NCI-H1436 treated with DMSO at 0.1 percent for 48 hours (cell line): ENCODE measurements around the gene TBC1D9.
"Not testable (repeated sequence)": the region's sequence is repeated elsewhere in the genome, so short reads cannot be mapped to it uniquely, and the experiment has no call there.

Experiments
- DNase-seq: peaks from one replicate; lab custom pipeline; 2025; lab: John Stamatoyannopoulos, UW

The TBC1D9 gene

DNA sequence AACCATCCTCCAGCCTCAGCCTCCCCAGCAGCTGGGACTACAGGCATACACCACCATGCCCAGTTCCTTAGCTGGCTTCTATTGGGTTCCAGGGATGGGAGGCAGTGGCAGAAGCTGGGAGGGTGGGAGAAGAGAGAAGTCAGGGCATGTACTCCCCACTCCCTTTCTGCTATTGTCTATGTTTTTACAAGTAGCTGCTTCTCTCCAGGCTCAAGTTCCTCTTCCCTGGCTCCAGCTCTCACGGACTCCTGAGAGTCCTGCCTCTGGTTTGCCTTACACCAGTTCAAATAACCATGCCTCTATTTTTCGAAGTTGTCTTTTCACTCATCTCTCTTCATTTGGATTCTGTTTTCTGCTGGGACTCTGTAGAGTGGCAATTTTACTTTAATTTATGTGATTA is 2.9 kb downstream of the TBC1D9 start:
- DNase-seq: no peak

- no peak for DNase-seq
These were observed 3.7 kb downstream of the TBC1D9 start for GRCh38 chr4:140752291-140753068.

DNA sequence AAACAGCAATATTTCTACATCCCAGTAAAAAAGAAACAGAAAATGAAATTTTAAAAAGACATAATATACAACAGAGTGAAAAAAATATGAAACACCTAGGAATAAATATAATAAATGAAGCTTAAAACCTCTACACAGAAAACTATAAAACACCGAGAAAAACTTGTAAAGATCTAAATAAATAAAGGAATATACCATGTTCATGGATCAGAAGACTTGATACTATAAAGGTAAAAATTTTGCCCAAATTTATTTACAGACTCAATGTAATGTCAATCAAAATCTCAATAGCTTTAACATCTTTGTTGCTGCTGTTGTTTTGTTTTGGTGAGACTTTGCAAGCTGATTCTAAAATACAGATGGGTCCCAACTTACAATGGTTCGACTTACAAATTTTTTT is 5.7 kb downstream of the TBC1D9 start:
- no peak for DNase-seq

DNA sequence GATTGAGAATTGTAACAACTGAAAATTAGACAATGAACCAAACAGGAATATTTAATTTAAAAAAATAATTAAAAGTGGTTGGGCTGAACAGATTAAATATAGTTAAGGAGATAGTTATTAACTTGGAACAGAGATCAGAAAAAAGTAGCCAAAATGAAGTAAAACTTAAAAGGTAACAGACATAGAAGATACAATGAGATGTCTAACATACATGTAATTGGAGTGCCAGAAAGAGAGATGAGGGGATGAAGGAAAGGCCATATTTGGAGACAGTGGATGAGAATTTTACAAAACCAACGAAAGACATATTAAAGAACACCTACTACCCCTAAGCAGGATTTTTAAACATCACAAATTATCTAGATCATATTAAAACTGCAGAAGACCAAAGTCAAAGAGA is 8.0 kb downstream of the TBC1D9 start:
- DNase-seq: no peak

DNA sequence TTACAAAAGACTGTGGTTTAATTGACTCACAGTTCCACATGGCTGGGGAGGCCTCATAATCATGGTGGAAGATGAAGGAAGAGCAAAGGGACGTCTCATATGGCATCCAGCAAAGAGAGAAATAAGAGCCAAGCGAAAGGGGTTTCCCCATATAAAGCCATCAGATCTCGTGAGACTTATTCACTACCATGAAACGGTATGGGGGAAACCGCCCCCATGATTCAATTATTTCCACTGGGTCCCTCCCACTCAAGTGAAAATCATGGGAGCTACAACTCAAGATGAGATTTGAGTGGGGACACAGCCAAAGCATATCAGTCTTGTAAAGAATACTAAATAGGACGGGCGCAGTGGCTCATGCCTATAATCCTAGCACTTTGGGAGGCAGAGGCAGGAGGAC is 9.6 kb downstream of the TBC1D9 start:
- DNase-seq: not testable (repeated sequence)

DNA sequence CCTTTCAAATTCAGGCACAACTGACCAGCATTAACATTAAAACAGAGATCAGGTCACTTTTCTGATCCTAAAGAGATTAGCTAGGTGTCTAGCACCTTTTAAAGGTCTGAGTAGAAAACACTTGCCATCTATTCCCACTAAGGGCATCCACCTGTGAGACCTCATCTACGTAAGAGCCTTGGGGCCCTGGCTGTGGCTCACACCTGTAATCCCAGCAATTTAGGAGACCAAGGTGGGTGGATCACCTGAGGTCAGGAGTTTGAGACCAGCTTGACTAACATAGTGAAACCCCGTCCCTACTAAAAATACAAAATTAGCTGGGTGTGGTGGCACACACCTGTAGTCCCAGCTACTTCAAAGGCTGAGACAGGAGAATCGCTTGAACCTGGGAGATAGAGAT is 11.8 kb downstream of the TBC1D9 start:
- DNase-seq: no peak

DNA sequence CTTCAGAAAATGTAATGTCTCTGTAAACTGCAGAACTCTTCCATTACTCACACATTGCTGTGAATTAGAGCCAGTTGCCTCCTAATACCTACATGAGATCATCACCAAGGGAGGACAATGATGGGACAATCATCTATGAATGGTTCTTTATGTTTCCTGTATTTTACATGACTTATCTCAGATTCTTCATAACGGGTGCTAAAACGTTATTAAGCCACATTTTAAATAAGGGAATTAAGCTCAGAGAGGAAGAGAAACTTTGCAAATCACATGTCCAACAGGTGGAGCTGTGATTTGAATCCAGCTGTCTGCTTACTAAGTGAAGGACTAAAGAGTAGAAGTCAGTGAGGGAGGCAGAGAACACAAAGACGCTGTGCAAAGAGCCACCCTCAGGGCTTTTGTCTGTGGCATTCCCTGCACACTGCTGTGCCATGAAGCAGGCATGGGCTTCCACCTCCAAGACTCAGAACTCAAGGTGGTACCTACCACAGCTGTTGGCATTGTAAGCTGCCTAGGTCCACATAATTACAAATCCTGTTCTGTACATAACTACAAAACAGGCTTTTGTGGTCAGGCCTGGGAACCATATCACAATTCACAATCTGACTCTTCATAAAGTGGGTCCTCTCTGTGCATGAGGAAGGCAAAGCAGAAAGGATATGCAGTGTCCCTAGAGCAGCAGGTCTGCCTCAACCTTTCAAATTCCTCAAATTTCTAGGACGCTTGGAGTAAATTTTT is 12.8 kb downstream of the TBC1D9 start:
- DNase-seq: no peak

DNA sequence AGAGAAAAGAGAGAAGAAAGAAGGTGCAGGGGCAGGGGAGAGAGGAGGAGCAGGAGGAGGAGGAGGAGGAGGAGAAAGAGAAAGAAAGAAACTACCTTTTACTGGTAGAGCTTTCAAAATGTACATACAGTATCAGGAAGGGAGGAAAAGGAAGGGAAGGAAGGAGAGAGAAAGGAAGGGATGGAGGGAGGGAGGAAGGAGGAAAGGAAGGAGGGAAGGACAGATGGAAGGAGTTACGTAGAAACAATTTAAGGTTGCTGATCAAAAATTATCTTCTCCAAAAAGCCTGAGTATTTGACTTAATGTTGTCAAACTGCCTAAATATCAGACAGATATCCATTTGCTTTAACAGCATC is 13.4 kb downstream of the TBC1D9 start:
- DNase-seq: no peak

DNA sequence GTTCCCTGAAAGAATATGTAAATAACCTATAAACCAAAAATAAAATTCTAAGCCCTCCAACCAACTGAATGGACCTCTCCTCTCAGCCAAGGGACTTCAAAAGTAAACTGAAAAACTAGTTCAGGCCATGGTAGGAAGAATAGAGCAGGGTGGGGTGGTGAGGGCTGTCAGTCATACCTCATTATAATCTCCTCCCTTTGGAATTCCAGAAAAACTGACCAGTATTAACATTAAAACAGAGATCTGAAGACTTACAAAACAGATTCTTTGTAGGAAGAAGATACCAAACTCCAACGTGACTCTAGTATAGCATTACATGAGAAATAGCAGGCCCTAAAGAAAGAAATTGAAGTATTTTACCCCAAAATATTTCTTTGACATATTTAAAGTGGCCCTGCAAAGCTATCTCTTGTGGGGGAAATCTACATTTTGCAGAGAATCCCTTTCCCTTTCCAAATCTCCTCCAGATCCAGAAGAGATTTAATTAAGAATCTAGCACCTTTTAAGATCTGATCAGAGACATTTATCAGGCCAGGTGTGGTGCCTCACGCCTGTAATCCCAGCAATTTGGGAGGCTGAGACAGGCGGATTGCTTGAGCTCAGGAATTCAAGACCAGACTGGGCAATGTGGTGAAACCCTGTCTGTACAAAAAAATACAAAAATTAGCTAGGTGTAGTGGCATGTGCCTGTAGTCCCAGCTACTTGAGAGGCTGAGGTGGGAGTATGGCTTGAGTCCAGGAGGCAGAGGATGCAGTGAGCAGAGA is 15.1 kb downstream of the TBC1D9 start:
- no peak for DNase-seq

DNA sequence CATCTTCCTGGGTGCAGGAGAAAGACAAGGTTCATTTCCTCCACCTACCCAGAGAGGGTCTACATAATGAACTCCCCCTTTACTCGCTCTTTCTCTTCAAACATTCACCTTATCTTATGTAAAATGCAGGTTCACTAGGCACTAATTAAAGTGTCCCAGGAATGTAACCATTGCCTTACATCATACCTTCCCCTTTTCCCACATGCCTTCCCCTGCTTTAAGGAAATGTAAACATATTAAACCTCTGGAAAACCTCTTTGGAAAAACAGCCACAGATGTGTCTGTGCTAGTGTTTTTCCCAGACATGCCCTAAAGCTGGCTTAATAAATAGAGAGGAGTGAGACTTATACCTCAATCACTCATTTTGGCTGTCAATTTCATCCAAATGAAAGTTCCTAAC is 15.8 kb downstream of the TBC1D9 start:
- DNase-seq: no peak

- no peak for DNase-seq
These were observed 16.2 kb downstream of the TBC1D9 start for GRCh38 chr4:140739971-140740370.

DNA sequence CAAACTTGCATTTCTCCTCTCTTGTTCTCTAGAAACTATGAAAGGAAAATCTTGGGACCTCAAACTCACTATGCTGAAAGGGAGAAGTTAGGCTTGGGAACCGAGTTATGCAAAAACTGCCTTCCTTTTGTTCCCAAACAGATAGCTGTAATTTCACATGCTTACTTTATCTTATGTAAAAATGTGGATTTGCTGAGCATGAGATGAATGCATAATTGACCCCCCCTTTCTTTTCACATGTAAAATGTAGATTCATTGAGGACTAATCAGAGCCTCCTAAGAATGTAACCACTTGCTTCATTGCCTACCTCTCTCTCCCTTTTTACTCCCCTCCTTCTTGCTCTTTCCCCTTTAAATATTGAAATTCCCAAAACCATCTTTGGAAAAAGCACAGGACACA is 18.0 kb downstream of the TBC1D9 start:
- DNase-seq: no peak

- no peak for DNase-seq
These were observed 19.4 kb downstream of the TBC1D9 start for GRCh38 chr4:140736669-140737343.

GRCh38 chr4:140735779-140736391 is 20.3 kb downstream of the TBC1D9 start:
- DNase-seq: no peak

GRCh38 chr4:140735317-140735716 is 20.9 kb downstream of the TBC1D9 start:
- no peak for DNase-seq

DNA sequence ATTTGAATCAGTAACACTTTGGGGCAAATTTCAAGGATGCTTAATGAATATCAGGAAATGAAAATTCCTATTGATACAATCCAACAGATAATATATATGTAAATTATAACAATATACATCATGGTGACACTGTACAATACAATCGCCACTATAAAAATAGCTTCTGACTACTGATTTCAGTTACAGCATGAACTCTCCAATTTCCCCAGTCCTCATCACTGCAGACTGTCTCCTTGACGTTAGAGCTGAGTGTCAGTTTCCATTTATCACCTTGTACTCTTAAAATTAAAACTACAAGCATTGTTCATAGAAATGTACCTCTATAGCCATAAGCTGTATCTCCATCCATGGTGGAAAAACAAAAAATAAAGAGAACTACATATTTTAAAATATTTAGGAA is 23.4 kb downstream of the TBC1D9 start:
- no peak for DNase-seq

- DNase-seq: no peak
These were observed 26.7 kb downstream of the TBC1D9 start for GRCh38 chr4:140729344-140730049.

- no peak for DNase-seq
These were observed 29.2 kb downstream of the TBC1D9 start for GRCh38 chr4:140726776-140727500.

DNA sequence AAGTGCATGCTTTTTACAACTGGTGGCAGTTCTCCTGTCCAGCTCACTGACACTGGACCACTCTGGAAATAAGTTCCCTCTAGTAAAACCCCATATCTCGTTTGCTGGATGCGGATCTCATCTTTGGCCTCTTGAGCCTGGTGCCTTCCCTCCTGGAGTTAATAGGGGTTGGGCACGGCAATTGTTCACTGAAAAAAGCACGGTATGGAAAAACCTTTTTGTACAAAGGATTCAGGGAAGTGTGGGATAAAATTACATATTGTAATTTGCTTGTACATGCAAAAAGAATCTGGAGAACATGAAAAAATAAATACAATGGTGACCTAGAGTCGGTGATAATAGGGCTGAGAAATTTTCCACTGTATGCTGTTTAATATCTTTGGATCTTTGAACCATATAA is 30.6 kb downstream of the TBC1D9 start:
- no peak for DNase-seq

DNA sequence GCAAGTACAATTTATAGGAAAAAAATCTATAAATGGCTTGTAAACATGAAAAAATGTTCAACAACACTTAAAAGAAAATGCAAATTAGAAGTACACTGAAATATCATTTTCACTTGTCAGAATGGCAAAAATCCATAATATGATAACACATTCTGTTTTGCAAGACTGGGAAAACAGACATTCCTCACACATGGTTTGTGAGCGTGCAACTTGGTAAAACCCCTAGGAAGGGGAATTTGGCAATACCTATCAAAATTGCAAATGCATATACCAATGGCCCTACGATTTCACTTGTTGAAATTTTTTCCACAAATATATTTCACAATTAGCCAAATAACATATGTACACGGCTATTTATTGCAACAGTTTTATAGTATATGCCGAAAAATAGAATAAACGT is 31.4 kb downstream of the TBC1D9 start:
- DNase-seq: no peak
